RWPE2 (cell line): ENCODE measurements around the gene PRKCE.

Experiments
- ATAC-seq: fragments of 200-7000 bp; cut with Tn5 transposase; 3 replicates; pipeline ENCODE4 v1.9.1; 2021; ENCODE audit warnings: low read depth
- DNase-seq: peaks from one replicate; pipeline ENCODE4 v3.0.0-alpha.2; 2020; ENCODE audit warnings: low spot score
- H3K27ac ChIP-seq: fragments of 450-650 bp; 2 replicates; pipeline ENCODE4 v1.5.1; 2017; ENCODE audit warnings: mild to moderate bottlenecking; ENCODE audit not compliant: poor library complexity, severe bottlenecking
- H3K27me3 ChIP-seq: fragments of 250-450 bp; sonication (Bioruptor Pico); 2 replicates; pipeline ENCODE4 v1.5.1; 2021; ENCODE audit warnings: mild to moderate bottlenecking, moderate library complexity; ENCODE audit not compliant: insufficient read depth, poor library complexity, severe bottlenecking
- H3K36me3 ChIP-seq: fragments of 250-450 bp; sonication (Bioruptor Pico); 2 replicates; pipeline ENCODE4 v1.5.1; 2020; ENCODE audit warnings: low read depth, mild to moderate bottlenecking, moderate library complexity
- H3K4me1 ChIP-seq: fragments of 250-450 bp; sonication (Bioruptor Pico); 2 replicates; pipeline ENCODE4 v1.5.1; 2021; ENCODE audit warnings: mild to moderate bottlenecking, moderate library complexity; ENCODE audit not compliant: insufficient read depth, poor library complexity, severe bottlenecking
- H3K4me3 ChIP-seq: fragments of 250-450 bp; sonication (Bioruptor Pico); 2 replicates; pipeline ENCODE4 v1.5.1; 2021; ENCODE audit warnings: mild to moderate bottlenecking, moderate library complexity; ENCODE audit not compliant: severe bottlenecking
- H3K9me3 ChIP-seq: fragments of 250-450 bp; sonication (Bioruptor Pico); 2 replicates; pipeline ENCODE4 v1.5.1; 2021; ENCODE audit warnings: mild to moderate bottlenecking, moderate library complexity; ENCODE audit not compliant: severe bottlenecking
- CTCF ChIP-seq: fragments of 450-650 bp; IDR thresholded peaks from one replicate; pipeline ENCODE4 v1.5.1; 2017; ENCODE audit warnings: mild to moderate bottlenecking, moderate library complexity; ENCODE audit not compliant: poor library complexity, severe bottlenecking

The PRKCE gene

GRCh38 chr2:46173636-46174250 is 522.3 kb downstream of the PRKCE start:
- Histone ChIP-seq H3K36me3 (no peaks in the 10 kb centered on the region), H3K9me3 (no peaks in the 10 kb centered on the region), H3K27me3 (no peaks in the 10 kb centered on the region), H3K4me1 (peaks cover 37% of the 10 kb centered on the region), H3K4me3 (no peak overlapping the region), H3K27ac (peak overlapping the region; percentile 97)
- no peak for TF ChIP-seq CTCF
- DNase-seq (no peak), ATAC-seq (no peak)

GRCh38 chr2:46174345-46175170 is 523.1 kb downstream of the PRKCE start:
- Histone ChIP-seq H3K27ac (no peak overlapping the region), H3K27me3 (no peaks in the 10 kb centered on the region), H3K4me1 (peaks cover 42% of the 10 kb centered on the region), H3K9me3 (no peaks in the 10 kb centered on the region), H3K36me3 (no peaks in the 10 kb centered on the region), H3K4me3 (no peak overlapping the region)
- ATAC-seq (no peak), DNase-seq (no peak)
- TF ChIP-seq CTCF, result no peak

- no peaks in the 10 kb centered on the region for H3K9me3 ChIP-seq
- H3K4me1 ChIP-seq, result peaks cover 37% of the 10 kb centered on the region
- no peak for TF ChIP-seq CTCF
- no peaks in the 10 kb centered on the region for H3K36me3 ChIP-seq
- no peaks in the 10 kb centered on the region for H3K27me3 ChIP-seq
- H3K27ac ChIP-seq, result no peak overlapping the region
- no peak for ATAC-seq
- H3K4me3 ChIP-seq, result no peak overlapping the region
- DNase-seq, result no peak
Observed at GRCh38 chr2:46175419-46175818, 523.9 kb downstream of the PRKCE start.

GRCh38 chr2:46177461-46178089 is 526.1 kb downstream of the PRKCE start:
- H3K36me3 ChIP-seq, result no peaks in the 10 kb centered on the region
- no peak overlapping the region for H3K27ac ChIP-seq
- peaks cover 15% of the 10 kb centered on the region for H3K4me1 ChIP-seq
- no peaks in the 10 kb centered on the region for H3K9me3 ChIP-seq
- no peak for TF ChIP-seq CTCF
- ATAC-seq (no peak), DNase-seq (no peak)
- H3K27me3 ChIP-seq, result no peaks in the 10 kb centered on the region
- H3K4me3 ChIP-seq, result no peak overlapping the region
